Tibial nerve (tissue), 3 donors: ENCODE data around the gene PRRC2B.

Experiments
- CTCF ChIP-seq, 5 experiments: fragments of 200-600 bp in 3 of 5; fragments of 450-650 bp in 2 of 5; sonication (generic) in 3 of 5; IDR thresholded peaks; one replicate each; pipeline ENCODE4 v1.5.1; 2016 to 2019; ENCODE audit warnings: antibody characterized with exemption in 5 of 5, mild to moderate bottlenecking in 3 of 5, moderate library complexity in 2 of 5
- POLR2A ChIP-seq, 2 donors: fragments of 450-650 bp; IDR thresholded peaks; one replicate each; pipeline ENCODE4 v1.6.1; 2017; ENCODE audit warnings: antibody characterized with exemption in 2 of 2, mild to moderate bottlenecking in 2 of 2, moderate library complexity in 2 of 2

GRCh38 chr9:131518553-131518952, 124.7 kb downstream of the PRRC2B start:
- TF ChIP-seq CTCF (IDR thresholded peaks at IDR 0.05) (no peak), POLR2A (IDR thresholded peaks at IDR 0.05) (no peak)
